ENCODE results near the gene DYNLL2.

The DYNLL2 gene

GRCh38 chr17:58061672-58062071 is 21.5 kb upstream of the DYNLL2 start:
- H3K79me2 ChIP-seq (ENCODE audit: low read length), result no peaks in the 10 kb centered on the region
- H3F3A ChIP-seq (ENCODE audit: insufficient read depth, low read length), result no peaks in the 10 kb centered on the region
- no peaks in the 10 kb centered on the region for H3K9me2 ChIP-seq (replicated peaks; ENCODE audit: insufficient read depth, low read length)
- TF ChIP-seq CTCF (IDR thresholded peaks at IDR 0.05; ENCODE audit: low read length) (no peak), EZH2 (optimal IDR thresholded peaks at IDR 0.05; ENCODE audit: low read depth, low read length) (no peak)
- no peak overlapping the region for H2AFZ ChIP-seq (ENCODE audit: low read length)
- no peaks in the 10 kb centered on the region for H3K4me1 ChIP-seq (ENCODE audit: low read length)
- DNase-seq, result no peak
- H3K27me3 ChIP-seq (replicated peaks; ENCODE audit: insufficient read depth, low read length), result no peaks in the 10 kb centered on the region
- H3K4me2 ChIP-seq (ENCODE audit: low read depth, low read length), result no peak overlapping the region
- no peak overlapping the region for H3K9ac ChIP-seq (ENCODE audit: low read length)
- no peaks in the 10 kb centered on the region for H4K20me1 ChIP-seq (ENCODE audit: insufficient read depth, low read length)
- H3K36me3 ChIP-seq (replicated peaks; ENCODE audit: insufficient read depth, low read length), result no peaks in the 10 kb centered on the region
- no peak overlapping the region for H3K27ac ChIP-seq (ENCODE audit: low read length)
- no peak overlapping the region for H3K4me3 ChIP-seq (ENCODE audit: low read length)
- H3K9me3 ChIP-seq (replicated peaks; ENCODE audit: insufficient read depth, low read length), result no peaks in the 10 kb centered on the region

GRCh38 chr17:58065238-58065637 is 18.0 kb upstream of the DYNLL2 start:
- Histone ChIP-seq H4K20me1 (ENCODE audit: insufficient read depth, low read length) (no peaks in the 10 kb centered on the region), H3K4me2 (ENCODE audit: low read depth, low read length) (no peak overlapping the region), H3K9me2 (replicated peaks; ENCODE audit: insufficient read depth, low read length) (no peaks in the 10 kb centered on the region), H3K27me3 (replicated peaks; ENCODE audit: insufficient read depth, low read length) (no peaks in the 10 kb centered on the region), H3K36me3 (replicated peaks; ENCODE audit: insufficient read depth, low read length) (no peaks in the 10 kb centered on the region), H3K9ac (ENCODE audit: low read length) (no peak overlapping the region), H2AFZ (ENCODE audit: low read length) (no peak overlapping the region), H3K9me3 (replicated peaks; ENCODE audit: insufficient read depth, low read length) (no peaks in the 10 kb centered on the region), H3K27ac (ENCODE audit: low read length) (no peak overlapping the region), H3K4me3 (ENCODE audit: low read length) (no peak overlapping the region), H3F3A (ENCODE audit: insufficient read depth, low read length) (no peaks in the 10 kb centered on the region), H3K79me2 (ENCODE audit: low read length) (no peaks in the 10 kb centered on the region), H3K4me1 (ENCODE audit: low read length) (no peaks in the 10 kb centered on the region)
- no peak for DNase-seq
- no peak for TF ChIP-seq CTCF (IDR thresholded peaks at IDR 0.05; ENCODE audit: low read length)
- TF ChIP-seq EZH2phosphoT487 (IDR thresholded peaks at IDR 0.05; ENCODE audit: low read length), result no peak
- TF ChIP-seq EZH2 (optimal IDR thresholded peaks at IDR 0.05; ENCODE audit: low read depth, low read length), result no peak

- H3K79me2 ChIP-seq (ENCODE audit: low read length), result no peaks in the 10 kb centered on the region
- no peaks in the 10 kb centered on the region for H3K27me3 ChIP-seq (replicated peaks; ENCODE audit: insufficient read depth, low read length)
- H4K20me1 ChIP-seq (ENCODE audit: insufficient read depth, low read length), result no peaks in the 10 kb centered on the region
- H3K4me3 ChIP-seq (ENCODE audit: low read length), result no peak overlapping the region
- no peak overlapping the region for H3K4me2 ChIP-seq (ENCODE audit: low read depth, low read length)
- no peak overlapping the region for H3K9ac ChIP-seq (ENCODE audit: low read length)
- H2AFZ ChIP-seq (ENCODE audit: low read length), result no peak overlapping the region
- no peaks in the 10 kb centered on the region for H3K9me2 ChIP-seq (replicated peaks; ENCODE audit: insufficient read depth, low read length)
- H3F3A ChIP-seq (ENCODE audit: insufficient read depth, low read length), result no peaks in the 10 kb centered on the region
- DNase-seq, result no peak
- TF ChIP-seq CTCF (IDR thresholded peaks at IDR 0.05; ENCODE audit: low read length), result no peak
- no peak for TF ChIP-seq EZH2 (optimal IDR thresholded peaks at IDR 0.05; ENCODE audit: low read depth, low read length)
- TF ChIP-seq EZH2phosphoT487 (IDR thresholded peaks at IDR 0.05; ENCODE audit: low read length), result no peak
- H3K9me3 ChIP-seq (replicated peaks; ENCODE audit: insufficient read depth, low read length), result no peaks in the 10 kb centered on the region
- H3K36me3 ChIP-seq (replicated peaks; ENCODE audit: insufficient read depth, low read length), result no peaks in the 10 kb centered on the region
- H3K27ac ChIP-seq (ENCODE audit: low read length), result no peak overlapping the region
- no peaks in the 10 kb centered on the region for H3K4me1 ChIP-seq (ENCODE audit: low read length)
These were observed 16.8 kb upstream of the DYNLL2 start for GRCh38 chr17:58066401-58066800.

Data from MM.1S (cell line).